CD4-positive, alpha-beta memory T cell (primary cell): ENCODE measurements around the gene NAV1. TPM values are rescaled to one million over a fixed set of nuclear protein-coding genes. Genes with fewer than 3 reads are reported as not detected.
"Not testable (repeated sequence)": the region's sequence is repeated elsewhere in the genome, so short reads cannot be mapped to it uniquely, and the experiment has no call there.

Experiments
- CTCF ChIA-PET: fragments of 350-600 bp; sonication (Branson Sonifier 250); formaldehyde crosslinking; loops from one replicate; lab custom pipeline; 2021; ENCODE audit warnings: inconsistent platforms; ENCODE audit not compliant: partially characterized antibody; lab: Charles Lee
- POLR2A ChIA-PET: fragments of 350-600 bp; sonication (Branson Sonifier 250); formaldehyde crosslinking; loops from one replicate; lab custom pipeline; 2021; ENCODE audit not compliant: partially characterized antibody; lab: Charles Lee
- DNase-seq, 5 donors: peaks; one replicate each; pipeline versions ENCODE4 v3.0.0 to v3.0.0-alpha.2; 2020 to 2022; ENCODE audit warnings: mixed read lengths in 1 of 5
- H3K27ac ChIP-seq: one replicate; pipeline ENCODE4 v1.7.0; 2013; ENCODE audit warnings: low read depth, low read length
- H3K27me3 ChIP-seq: 2 replicates; pipeline ENCODE4 v1.7.0; 2013; ENCODE audit warnings: mild to moderate bottlenecking, low read length, moderate library complexity; ENCODE audit not compliant: insufficient read depth
- H3K36me3 ChIP-seq: 2 replicates; pipeline ENCODE4 v1.7.0; 2013; ENCODE audit warnings: mild to moderate bottlenecking, low read length, moderate library complexity; ENCODE audit not compliant: insufficient read depth
- H3K4me1 ChIP-seq: 2 replicates; pipeline ENCODE4 v1.7.0; 2013; ENCODE audit warnings: mild to moderate bottlenecking, low read length, moderate library complexity; ENCODE audit not compliant: insufficient read depth
- H3K4me3 ChIP-seq, 2 donors: one replicate each; pipeline ENCODE4 v1.7.0; 2013; ENCODE audit warnings: low read length in 2 of 2, mild to moderate bottlenecking in 1 of 2
- H3K9me3 ChIP-seq, 2 donors: one replicate each; pipeline ENCODE4 v1.7.0; 2013; ENCODE audit warnings: low read length in 2 of 2, control low read depth in 1 of 2; ENCODE audit not compliant: control insufficient read depth in 1 of 2
- H3K27ac Mint-ChIP-seq, 7 donors: one replicate each; pipeline ENCODE4 v1.8.0; 2020 to 2021; ENCODE audit warnings: mixed read lengths in 7 of 7, mild to moderate bottlenecking in 6 of 7, inconsistent platforms in 3 of 7, moderate library complexity in 3 of 7
- H3K27me3 Mint-ChIP-seq, 2 donors: one replicate each; pipeline ENCODE4 v1.8.0; 2020 to 2021; ENCODE audit warnings: mixed read lengths in 2 of 2
- H3K36me3 Mint-ChIP-seq, 2 donors: one replicate each; pipeline ENCODE4 v1.8.0; 2020 to 2021; ENCODE audit warnings: mixed read lengths in 2 of 2, inconsistent platforms in 1 of 2, mild to moderate bottlenecking in 1 of 2
- H3K4me1 Mint-ChIP-seq, 4 donors: one replicate each; pipeline ENCODE4 v1.8.0; 2020 to 2021; ENCODE audit warnings: mixed read lengths in 4 of 4, mild to moderate bottlenecking in 1 of 4
- H3K4me3 Mint-ChIP-seq, 8 donors: one replicate each; pipeline ENCODE4 v1.8.0; 2020 to 2021; ENCODE audit warnings: mixed read lengths in 8 of 8, mild to moderate bottlenecking in 7 of 8, moderate library complexity in 6 of 8, inconsistent platforms in 3 of 8
- H3K9me3 Mint-ChIP-seq, 8 donors: one replicate each; pipeline ENCODE4 v1.8.0; 2020 to 2021; ENCODE audit warnings: mixed read lengths in 8 of 8, mild to moderate bottlenecking in 5 of 8, inconsistent platforms in 3 of 8, moderate library complexity in 1 of 8
- intact Hi-C: fragments of 100-400 bp; cut with micrococcal nuclease; formaldehyde crosslinking; loops from one replicate; pipeline ENCODE4 v1.15.1; 2023
- polyA plus RNA-seq, 2 donors: library from polyadenylated mRNA; unstranded; fragments of 300-500 nt; fragmentation: Illumina TruSeq; gene quantifications; one replicate each; pipeline ENCODE4 v1.2.3, GENCODE V29; 2021
- total RNA-seq, 2 experiments: library from RNA; stranded (reverse); gene quantifications; one replicate each; pipeline ENCODE4 v1.2.3, GENCODE V29; 2021

NAV1 gene
- total and polyA plus RNA-seq, 4 experiments from 2014 or later = 0.29 to 4.7 (median 3.7) TPM

DNA sequence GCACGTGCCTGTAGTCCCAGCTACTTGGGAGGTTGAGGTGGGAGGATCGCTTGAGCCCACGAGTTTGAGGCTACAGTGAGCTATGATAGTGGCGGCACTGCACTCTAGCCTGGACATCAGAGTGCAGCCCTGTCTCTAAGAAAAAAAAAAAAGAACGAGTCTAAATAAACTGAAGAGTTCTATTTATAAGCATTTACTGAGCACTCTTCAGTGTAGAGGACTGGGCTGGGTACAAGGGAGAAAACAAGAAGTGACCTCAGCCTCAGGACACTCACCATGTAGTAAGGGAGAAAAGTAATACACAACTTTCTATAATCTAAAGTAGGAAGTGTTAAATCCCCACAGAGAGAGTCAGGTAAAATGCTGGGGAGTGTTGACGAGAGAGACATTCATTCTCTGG is 35.0 kb downstream of the NAV1 start:
- Mint-ChIP-seq H3K36me3 (no peaks in the 10 kb centered on the region), H3K4me1 (peaks cover 8 to 12% (median 9%) of the 10 kb centered on the region in 4 donors), H3K27me3 (peaks cover 3 to 5% of the 10 kb centered on the region in 2 donors), H3K9me3 (peaks cover 5 to 9% (median 7%) of the 10 kb centered on the region in 8 donors), H3K4me3 (no peak overlapping the region), H3K27ac (no peak overlapping the region)
- Histone ChIP-seq H3K4me1 (peaks cover 8% of the 10 kb centered on the region), H3K36me3 (no peaks in the 10 kb centered on the region), H3K9me3 (no peaks in the 10 kb centered on the region), H3K27me3 (no peaks in the 10 kb centered on the region), H3K4me3 (no peak overlapping the region), H3K27ac (no peak overlapping the region)
- POLR2A ChIA-PET = no interaction called here
- intact Hi-C loops = no loop called here
- DNase-seq = no peak
- CTCF ChIA-PET = interaction anchor here (1.7 kb wide), 1 partner anchor 10 kb away, joined by 3 read pairs; no protein-coding TSS in a partner anchor

- no peak overlapping the region for H3K4me3 ChIP-seq
- H3K27ac ChIP-seq = no peak overlapping the region
- ChIA-PET CTCF (interaction anchor here (1.7 kb wide), 1 partner anchor 16 kb away, joined by 4 read pairs; no protein-coding TSS in a partner anchor), POLR2A (no interaction called here)
- no peaks in the 10 kb centered on the region for H3K36me3 ChIP-seq
- H3K27me3 Mint-ChIP-seq = peaks cover 6 to 8% of the 10 kb centered on the region in 2 donors
- no peak for DNase-seq
- H3K4me3 Mint-ChIP-seq = no peak overlapping the region
- peaks cover 5 to 9% (median 7%) of the 10 kb centered on the region in 8 donors for H3K9me3 Mint-ChIP-seq
- H3K9me3 ChIP-seq = no peaks in the 10 kb centered on the region
- H3K36me3 Mint-ChIP-seq = no peaks in the 10 kb centered on the region
- no peaks in the 10 kb centered on the region for H3K27me3 ChIP-seq
- H3K4me1 Mint-ChIP-seq = peaks cover 8 to 12% (median 9%) of the 10 kb centered on the region in 4 donors
- intact Hi-C loops = no loop called here
- peaks cover 8% of the 10 kb centered on the region for H3K4me1 ChIP-seq
- no peak overlapping the region for H3K27ac Mint-ChIP-seq
Measured at GRCh38 chr1:201575912-201576311, 37.0 kb downstream of the NAV1 start.

DNA sequence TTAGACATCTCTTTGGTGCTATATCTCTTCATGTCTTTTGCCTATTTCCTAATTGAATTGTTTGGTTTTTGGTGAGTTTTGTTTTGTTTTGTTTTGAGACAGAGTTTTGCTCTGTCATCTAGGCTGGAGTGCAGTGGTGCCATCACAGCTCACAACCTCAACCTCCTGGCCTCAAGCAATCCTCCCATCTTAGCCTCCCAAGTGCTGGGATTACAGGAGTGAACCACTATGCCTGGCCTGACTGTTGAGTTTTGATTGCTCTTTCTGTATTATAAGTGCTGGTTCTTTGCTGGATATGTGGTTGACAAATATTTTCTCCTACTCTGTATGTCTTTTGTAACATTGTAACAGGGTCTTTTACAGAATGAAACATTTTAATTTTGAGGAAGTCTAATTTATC is 38.0 kb downstream of the NAV1 start:
- H3K36me3 ChIP-seq = no peaks in the 10 kb centered on the region
- intact Hi-C loops = no loop called here
- Mint-ChIP-seq H3K4me3 (no peak overlapping the region), H3K4me1 (peaks cover 8 to 12% (median 9%) of the 10 kb centered on the region in 4 donors), H3K27me3 (peaks cover 6 to 8% of the 10 kb centered on the region in 2 donors), H3K36me3 (no peaks in the 10 kb centered on the region), H3K9me3 (peaks cover 5 to 9% (median 7%) of the 10 kb centered on the region in 8 donors), H3K27ac (no peak overlapping the region)
- ChIA-PET CTCF (interaction anchor here (1.7 kb wide), 1 partner anchor 17 kb away, joined by 4 read pairs; no protein-coding TSS in a partner anchor), POLR2A (no interaction called here)
- H3K4me1 ChIP-seq = peaks cover 8% of the 10 kb centered on the region
- no peak overlapping the region for H3K4me3 ChIP-seq
- no peaks in the 10 kb centered on the region for H3K9me3 ChIP-seq
- no peak for DNase-seq
- no peaks in the 10 kb centered on the region for H3K27me3 ChIP-seq
- H3K27ac ChIP-seq = no peak overlapping the region

- DNase-seq = no peak
- Histone ChIP-seq H3K36me3 (no peaks in the 10 kb centered on the region), H3K27me3 (no peaks in the 10 kb centered on the region), H3K4me3 (no peak overlapping the region), H3K9me3 (no peaks in the 10 kb centered on the region), H3K27ac (no peak overlapping the region), H3K4me1 (peaks cover 4% of the 10 kb centered on the region)
- peak overlapping the region in 1 of 7 donors; percentile 65 for H3K27ac Mint-ChIP-seq
- POLR2A ChIA-PET = no interaction called here
- H3K4me1 Mint-ChIP-seq = peaks cover 3 to 5% (median 3%) of the 10 kb centered on the region in 4 donors
- H3K27me3 Mint-ChIP-seq = peaks cover 6 to 10% of the 10 kb centered on the region in 2 donors
- peaks cover 5 to 9% (median 7%) of the 10 kb centered on the region in 8 donors for H3K9me3 Mint-ChIP-seq
- no peaks in the 10 kb centered on the region for H3K36me3 Mint-ChIP-seq
- CTCF ChIA-PET = interaction anchor here (1.4 kb wide), 1 partner anchor 17 kb away, joined by 3 read pairs; no protein-coding TSS in a partner anchor
- no peak overlapping the region for H3K4me3 Mint-ChIP-seq
- intact Hi-C loops = no loop called here
Measured at GRCh38 chr1:201578008-201578888, 39.3 kb downstream of the NAV1 start.

DNA sequence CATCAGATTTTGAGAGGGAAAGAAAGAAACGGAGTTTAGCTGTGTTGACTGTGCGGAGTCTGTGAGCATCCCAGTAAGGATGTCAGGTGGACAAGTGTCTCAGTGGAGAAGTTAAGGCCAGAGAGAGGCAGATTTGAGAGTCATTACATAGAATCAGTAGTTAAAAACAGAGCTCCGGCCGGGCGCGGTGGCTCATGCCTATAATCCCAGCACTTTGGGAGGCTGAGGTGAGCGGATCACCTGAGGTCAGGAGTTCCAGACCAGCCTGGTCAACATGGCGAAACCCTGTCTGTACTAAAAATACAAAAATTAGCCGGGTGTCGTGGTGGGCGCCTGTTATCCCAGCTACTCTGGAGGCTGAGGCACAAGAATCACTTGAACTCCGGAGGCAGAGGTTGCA is 42.4 kb downstream of the NAV1 start:
- H3K36me3 Mint-ChIP-seq, H3K4me3 ChIP-seq, H3K27me3 ChIP-seq, intact Hi-C loops, POLR2A ChIA-PET, H3K4me1 Mint-ChIP-seq, H3K9me3 ChIP-seq, H3K4me1 ChIP-seq, H3K27ac Mint-ChIP-seq, H3K9me3 Mint-ChIP-seq, H3K4me3 Mint-ChIP-seq, H3K27ac ChIP-seq, DNase-seq, H3K27me3 Mint-ChIP-seq, H3K36me3 ChIP-seq: not testable (repeated sequence)
- CTCF ChIA-PET = interaction anchor here (1.4 kb wide), 1 partner anchor 23 kb away, joined by 3 read pairs; no protein-coding TSS in a partner anchor

- H3K27ac Mint-ChIP-seq = no peak overlapping the region
- CTCF ChIA-PET = interaction anchor here (1.4 kb wide), 1 partner anchor 21 kb away, joined by 3 read pairs; no protein-coding TSS in a partner anchor
- no peaks in the 10 kb centered on the region for H3K4me1 Mint-ChIP-seq
- no peak overlapping the region for H3K27ac ChIP-seq
- intact Hi-C loops = no loop called here
- H3K9me3 Mint-ChIP-seq = peaks cover 0 to 5% (median 3%) of the 10 kb centered on the region in 8 donors
- H3K4me3 ChIP-seq = no peak overlapping the region
- no peaks in the 10 kb centered on the region for H3K36me3 ChIP-seq
- H3K9me3 ChIP-seq = no peaks in the 10 kb centered on the region
- H3K27me3 ChIP-seq = no peaks in the 10 kb centered on the region
- H3K27me3 Mint-ChIP-seq = peaks cover 5 to 7% of the 10 kb centered on the region in 2 donors
- POLR2A ChIA-PET = no interaction called here
- no peaks in the 10 kb centered on the region for H3K4me1 ChIP-seq
- no peak overlapping the region for H3K4me3 Mint-ChIP-seq
- DNase-seq = no peak
- H3K36me3 Mint-ChIP-seq = no peaks in the 10 kb centered on the region
Measured at GRCh38 chr1:201582705-201583442, 43.9 kb downstream of the NAV1 start.

GRCh38 chr1:201583663-201584062 is 44.7 kb downstream of the NAV1 start:
- Mint-ChIP-seq H3K9me3 (no peaks in the 10 kb centered on the region), H3K4me1 (no peaks in the 10 kb centered on the region), H3K36me3 (no peaks in the 10 kb centered on the region), H3K4me3 (no peak overlapping the region), H3K27ac (no peak overlapping the region), H3K27me3 (peaks cover 5 to 6% of the 10 kb centered on the region in 2 donors)
- no peak for DNase-seq
- Histone ChIP-seq H3K27me3 (no peaks in the 10 kb centered on the region), H3K4me1 (no peaks in the 10 kb centered on the region), H3K9me3 (no peaks in the 10 kb centered on the region), H3K27ac (no peak overlapping the region), H3K4me3 (no peak overlapping the region), H3K36me3 (no peaks in the 10 kb centered on the region)
- intact Hi-C loops = no loop called here
- ChIA-PET CTCF (interaction anchor here (1.2 kb wide), 1 partner anchor 10 kb away, joined by 3 read pairs; no protein-coding TSS in a partner anchor), POLR2A (no interaction called here)
